HCT116 (cell line): ENCODE data around the gene RNASEH2A. TPM values are rescaled to one million over a fixed set of nuclear protein-coding genes. Genes with fewer than 3 reads are reported as not detected.

ENCODE experiments used
- ATAC-seq: fragments of 200-7000 bp; cut with Tn5 transposase; 2 replicates; pipeline ENCODE4 v1.9.1; 2020; ENCODE audit warnings: mild to moderate bottlenecking, moderate library complexity
- BruUV-seq: library from RNA; stranded (reverse); fragments of 400-500 nt; replicated peaks from 2 replicates; lab custom pipeline; 2021; lab: Mats Ljungman, UMichigan
- CTCF ChIA-PET: fragments of 300-600 bp; sonication (Branson Sonifier 250); formaldehyde crosslinking; loops from one replicate; lab custom pipeline; 2021; ENCODE audit warnings: antibody characterized with exemption; lab: Charles Lee
- POLR2A ChIA-PET: fragments of 300-600, 350-600 bp; sonication (Branson Sonifier 250); formaldehyde crosslinking; loops from one replicate; lab custom pipeline; 2021; ENCODE audit warnings: antibody characterized with exemption; lab: Charles Lee
- RAD21 ChIA-PET, 2 experiments: fragments of 300-600 bp; sonication (Branson Sonifier 250); formaldehyde crosslinking; loops; one replicate each; lab custom pipeline; 2023; ENCODE audit warnings: low total read pairs in 2 of 2; ENCODE audit not compliant: uncharacterized antibody in 2 of 2, unreplicated experiment in 2 of 2, low non-redundant PET in 1 of 2; lab: Charles Lee
- DNase-seq: peaks from one replicate; pipeline ENCODE4 v3.0.0-alpha.2; 2010; ENCODE audit warnings: low read depth, low spot score
- H2AFZ ChIP-seq: fragments of 200-600 bp; shearing (Covaris generic), sonication (generic); 2 replicates; pipeline ENCODE4 v1.6.1; 2017; ENCODE audit warnings: low read depth, mixed run types, mixed read lengths, antibody characterized with exemption, low read length; ENCODE audit not compliant: poor library complexity, severe bottlenecking
- H3K27ac ChIP-seq: 2 replicates; pipeline ENCODE4 v1.5.1; 2012; ENCODE audit warnings: low read depth, low read length
- H3K27me3 ChIP-seq: fragments of 200-600 bp; sonication (generic); 2 replicates; pipeline ENCODE4 v1.6.1; 2016; ENCODE audit warnings: mixed run types, low read length, mixed read lengths; ENCODE audit not compliant: insufficient read depth
- H3K36me3 ChIP-seq, 2 experiments: fragments of 200-500 bp in 1 of 2; fragments of 200-600 bp in 1 of 2; sonication (Bioruptor generic) in 1 of 2; sonication (generic) in 1 of 2; 2 replicates each; pipeline versions ENCODE4 v1.5.1 to v1.6.1; 2014 to 2016; ENCODE audit warnings: low read length in 2 of 2, inconsistent platforms in 1 of 2, mixed read lengths in 1 of 2, mixed run types in 1 of 2; ENCODE audit not compliant: insufficient read depth in 2 of 2, control insufficient read depth in 1 of 2
- H3K4me1 ChIP-seq, 2 experiments: fragments of 200-600 bp in 1 of 2; sonication (generic) in 1 of 2; 2 replicates each; pipeline versions ENCODE4 v1.5.1 to v1.6.1; 2012 to 2017; ENCODE audit warnings: low read length in 2 of 2, inconsistent platforms in 1 of 2, mild to moderate bottlenecking in 1 of 2, mixed read lengths in 1 of 2, mixed run types in 1 of 2, moderate library complexity in 1 of 2; ENCODE audit not compliant: insufficient read depth in 2 of 2, control insufficient read depth in 1 of 2
- H3K4me2 ChIP-seq: fragments of 200-600 bp; sonication (generic); 2 replicates; pipeline ENCODE4 v1.6.1; 2017; ENCODE audit warnings: mixed run types, low read length, mixed read lengths
- H3K4me3 ChIP-seq, 2 experiments: fragments of 200-600 bp in 1 of 2; sonication (generic) in 1 of 2; replicated peaks in 1 of 2; 2 replicates each; pipeline ENCODE4 v1.5.1; 2011 to 2016; ENCODE audit warnings: low read length in 2 of 2, control low read depth in 1 of 2, low read depth in 1 of 2, mild to moderate bottlenecking in 1 of 2, mixed read lengths in 1 of 2, mixed run types in 1 of 2
- H3K79me2 ChIP-seq: fragments of 200-600 bp; sonication (generic); 2 replicates; pipeline ENCODE4 v1.6.1; 2017; ENCODE audit warnings: mild to moderate bottlenecking, mixed run types, low read length, moderate library complexity, mixed read lengths; ENCODE audit not compliant: insufficient read depth
- H3K9ac ChIP-seq: fragments of 200-600 bp; sonication (generic); 2 replicates; pipeline ENCODE4 v1.6.1; 2016; ENCODE audit warnings: low read length, mixed read lengths
- H3K9me2 ChIP-seq: fragments of 200-600 bp; sonication (generic), shearing (Covaris generic); 2 replicates; pipeline ENCODE4 v1.6.1; 2017; ENCODE audit warnings: mixed run types, mild to moderate bottlenecking, moderate library complexity; ENCODE audit not compliant: insufficient read depth
- H3K9me3 ChIP-seq, 2 experiments: fragments of 200-500 bp in 1 of 2; fragments of 200-600 bp in 1 of 2; sonication (Bioruptor generic) in 1 of 2; sonication (generic) in 1 of 2; 2 replicates each; pipeline ENCODE4 v1.6.1; 2014 to 2017; ENCODE audit warnings: low read length in 2 of 2, mixed read lengths in 2 of 2, inconsistent platforms in 1 of 2, low read depth in 1 of 2, mild to moderate bottlenecking in 1 of 2, mixed run types in 1 of 2, moderate library complexity in 1 of 2; ENCODE audit not compliant: control insufficient read depth in 1 of 2, insufficient read depth in 1 of 2
- H4K20me1 ChIP-seq: fragments of 200-600 bp; sonication (generic), shearing (Covaris generic); 2 replicates; pipeline ENCODE4 v1.6.1; 2017; ENCODE audit warnings: mixed run types, mild to moderate bottlenecking, moderate library complexity; ENCODE audit not compliant: insufficient read depth
- CEBPB ChIP-seq: IDR thresholded peaks from 2 replicates; pipeline ENCODE4 v1.6.1; 2012; ENCODE audit warnings: low read depth
- CTCF ChIP-seq, 3 experiments: fragments of 200-600 bp in 1 of 3; sonication (generic) in 1 of 3; IDR thresholded peaks in 2 of 3; conservative IDR thresholded peaks in 1 of 3; 2 replicates each; pipeline ENCODE4 v1.5.1; 2012 to 2017; ENCODE audit warnings: low read depth in 2 of 3, low read length in 2 of 3, antibody characterized with exemption in 1 of 3, borderline replicate concordance in 1 of 3, control low read depth in 1 of 3, mild to moderate bottlenecking in 1 of 3, mixed read lengths in 1 of 3, mixed run types in 1 of 3, moderate library complexity in 1 of 3; ENCODE audit not compliant: insufficient read depth in 1 of 3
- ELF1 ChIP-seq: IDR thresholded peaks from 2 replicates; pipeline ENCODE4 v1.6.1; 2012; ENCODE audit warnings: low read depth, borderline replicate concordance
- EZH2phosphoT487 ChIP-seq: fragments of 200-600 bp; IDR thresholded peaks from 2 replicates; pipeline ENCODE4 v1.6.1; 2018; ENCODE audit warnings: antibody characterized with exemption, borderline replicate concordance
- JUND ChIP-seq: IDR thresholded peaks from 2 replicates; pipeline ENCODE4 v1.6.1; 2012
- SIN3A ChIP-seq: IDR thresholded peaks from 2 replicates; pipeline ENCODE4 v1.6.1; 2012; ENCODE audit warnings: low read depth
- TCF7L2 ChIP-seq: IDR thresholded peaks from 2 replicates; pipeline ENCODE4 v1.7.0; 2011; ENCODE audit warnings: borderline replicate concordance, inconsistent platforms; ENCODE audit not compliant: insufficient read depth, insufficient read length; ENCODE audit errors: extremely low read depth
- YY1 ChIP-seq: IDR thresholded peaks from 2 replicates; pipeline ENCODE4 v1.6.1; 2011; ENCODE audit warnings: low read length, low read depth, moderate library complexity, mild to moderate bottlenecking; ENCODE audit not compliant: insufficient replicate concordance; ENCODE audit errors: extremely low read depth
- ZFX ChIP-seq: fragments of 450-650 bp; IDR thresholded peaks from 2 replicates; pipeline ENCODE4 v1.6.1; 2017
- ZNF274 ChIP-seq: fragments of 200-500 bp; sonication (Bioruptor generic); IDR thresholded peaks from 2 replicates; pipeline ENCODE4 v1.6.1; 2014; ENCODE audit warnings: mild to moderate bottlenecking, low read depth, low read length, inconsistent platforms
- intact Hi-C: fragments of 100-400 bp; cut with micrococcal nuclease; formaldehyde crosslinking; loops from 2 replicates; pipeline ENCODE4 v1.10.0; 2022
- total RNA-seq: library from RNA; stranded (reverse); gene quantifications from one replicate; pipeline ENCODE4 v1.2.1, GENCODE V29; 2021; ENCODE audit not compliant: unreplicated experiment

Gene RNASEH2A
- total RNA-seq, 1 experiment from 2014 or later, result 54.5 TPM

- TF ChIP-seq CTCF (IDR thresholded peaks at IDR 0.05 in 2 of 3, conservative IDR thresholded peaks at IDR 0.05 in 1 of 3; ENCODE audit: borderline replicate concordance in 1 of 3, insufficient read depth in 1 of 3, low read depth in 2 of 3, low read length in 2 of 3), result peak; percentile 72 to 94 (median 88)
- TF ChIP-seq CEBPB, result no peak
- TF ChIP-seq, all 23 proteins: peak for 5
Measured at GRCh38 chr19:12757544-12758274, 48.7 kb upstream of the RNASEH2A start (continued).

GRCh38 chr19:12759686-12760085 lies 46.7 kb upstream of the RNASEH2A start:
- ATAC-seq, result no peak

More at GRCh38 chr19:12759686-12760085, 46.7 kb upstream of the RNASEH2A start:
- ChIA-PET POLR2A (interaction anchor here (0.6 to 2.7 kb wide), 4 partner anchors 32 to 53 kb away, joined by 3 to 9 read pairs (median 5); partner anchors contain the start of gene JUNB), CTCF (interaction anchor here (0.6 to 6.1 kb wide), 13 partner anchors 11 to 121 kb away, joined by 3 to 87 read pairs (median 5); partner anchors contain the start of genes DNASE2, HOOK2, JUNB and RTBDN), RAD21 (interaction anchor here in 1 of 2 experiments (0.8 kb wide), 1 partner anchor 88 kb away, joined by 3 read pairs; no protein-coding TSS in a partner anchor)
- no peak for DNase-seq
- H3K4me2 ChIP-seq, result no peak overlapping the region
- no peak for TF ChIP-seq JUND
- no peak for TF ChIP-seq EZH2phosphoT487
- TF ChIP-seq SIN3A, result no peak
- TF ChIP-seq CTCF (IDR thresholded peaks at IDR 0.05 in 2 of 3, conservative IDR thresholded peaks at IDR 0.05 in 1 of 3; ENCODE audit: borderline replicate concordance in 1 of 3, insufficient read depth in 1 of 3, low read depth in 2 of 3, low read length in 2 of 3), result no peak
- TF ChIP-seq YY1, result no peak
- no peak for TF ChIP-seq CEBPB
- TF ChIP-seq TCF7L2, result no peak
- TF ChIP-seq ZNF274, result no peak
- no peak for TF ChIP-seq ELF1
- no peak for TF ChIP-seq ZFX
- no peaks in the 10 kb centered on the region for H4K20me1 ChIP-seq
- H3K9ac ChIP-seq, result no peak overlapping the region
- no peak overlapping the region for H3K27ac ChIP-seq
- H3K9me2 ChIP-seq, result no peaks in the 10 kb centered on the region
- H3K9me3 ChIP-seq, result no peaks in the 10 kb centered on the region
- H3K79me2 ChIP-seq, result no peaks in the 10 kb centered on the region
- intact Hi-C loops, result no loop called here
- no TSS peak for BruUV-seq
- H3K4me3 ChIP-seq, result no peak overlapping the region
- peaks cover 4 to 13% of the 10 kb centered on the region in 2 experiments; a peak in 3 of 4 replicates for H3K4me1 ChIP-seq
- no peak overlapping the region for H2AFZ ChIP-seq
- no peaks in the 10 kb centered on the region for H3K27me3 ChIP-seq
- peaks cover 11 to 12% of the 10 kb centered on the region in 2 experiments for H3K36me3 ChIP-seq
